GM20000 (cell line): ENCODE results near the gene LTBP1.

ENCODE experiments used
- DNase-seq: peaks from one replicate; pipeline ENCODE4 v3.0.0; 2012; ENCODE audit warnings: low spot score
- TF ChIP-seq, protein P1 (sequence below): IDR thresholded peaks from 2 replicates; pipeline ENCODE4 v1.5.1; 2012; ENCODE audit warnings: mild to moderate bottlenecking, control low read depth; ENCODE audit errors: extremely low read depth, missing control alignments

LTBP1 gene

DNA sequence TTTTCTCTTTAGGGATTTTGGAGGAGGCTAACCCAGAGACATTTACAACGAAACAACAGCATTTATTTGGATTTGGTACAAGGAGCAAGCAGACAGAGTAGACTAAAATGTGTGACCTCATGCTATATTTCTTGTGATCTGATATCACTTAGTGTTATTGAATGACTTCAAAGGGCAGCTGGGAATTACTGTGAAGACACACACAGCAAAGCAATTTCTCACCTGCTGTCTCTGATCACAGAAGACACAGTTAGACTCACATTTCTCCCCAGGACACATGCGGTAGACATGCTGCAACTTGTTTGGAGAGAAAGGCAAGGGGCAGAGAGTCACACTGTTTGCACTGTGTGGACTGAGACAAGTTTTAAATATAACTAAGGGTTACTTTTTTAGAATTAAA lies 67.5 kb downstream of the LTBP1 start:
- TF ChIP-seq, protein P1, sequence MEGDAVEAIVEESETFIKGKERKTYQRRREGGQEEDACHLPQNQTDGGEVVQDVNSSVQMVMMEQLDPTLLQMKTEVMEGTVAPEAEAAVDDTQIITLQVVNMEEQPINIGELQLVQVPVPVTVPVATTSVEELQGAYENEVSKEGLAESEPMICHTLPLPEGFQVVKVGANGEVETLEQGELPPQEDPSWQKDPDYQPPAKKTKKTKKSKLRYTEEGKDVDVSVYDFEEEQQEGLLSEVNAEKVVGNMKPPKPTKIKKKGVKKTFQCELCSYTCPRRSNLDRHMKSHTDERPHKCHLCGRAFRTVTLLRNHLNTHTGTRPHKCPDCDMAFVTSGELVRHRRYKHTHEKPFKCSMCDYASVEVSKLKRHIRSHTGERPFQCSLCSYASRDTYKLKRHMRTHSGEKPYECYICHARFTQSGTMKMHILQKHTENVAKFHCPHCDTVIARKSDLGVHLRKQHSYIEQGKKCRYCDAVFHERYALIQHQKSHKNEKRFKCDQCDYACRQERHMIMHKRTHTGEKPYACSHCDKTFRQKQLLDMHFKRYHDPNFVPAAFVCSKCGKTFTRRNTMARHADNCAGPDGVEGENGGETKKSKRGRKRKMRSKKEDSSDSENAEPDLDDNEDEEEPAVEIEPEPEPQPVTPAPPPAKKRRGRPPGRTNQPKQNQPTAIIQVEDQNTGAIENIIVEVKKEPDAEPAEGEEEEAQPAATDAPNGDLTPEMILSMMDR: no peak
- no peak for DNase-seq

DNA sequence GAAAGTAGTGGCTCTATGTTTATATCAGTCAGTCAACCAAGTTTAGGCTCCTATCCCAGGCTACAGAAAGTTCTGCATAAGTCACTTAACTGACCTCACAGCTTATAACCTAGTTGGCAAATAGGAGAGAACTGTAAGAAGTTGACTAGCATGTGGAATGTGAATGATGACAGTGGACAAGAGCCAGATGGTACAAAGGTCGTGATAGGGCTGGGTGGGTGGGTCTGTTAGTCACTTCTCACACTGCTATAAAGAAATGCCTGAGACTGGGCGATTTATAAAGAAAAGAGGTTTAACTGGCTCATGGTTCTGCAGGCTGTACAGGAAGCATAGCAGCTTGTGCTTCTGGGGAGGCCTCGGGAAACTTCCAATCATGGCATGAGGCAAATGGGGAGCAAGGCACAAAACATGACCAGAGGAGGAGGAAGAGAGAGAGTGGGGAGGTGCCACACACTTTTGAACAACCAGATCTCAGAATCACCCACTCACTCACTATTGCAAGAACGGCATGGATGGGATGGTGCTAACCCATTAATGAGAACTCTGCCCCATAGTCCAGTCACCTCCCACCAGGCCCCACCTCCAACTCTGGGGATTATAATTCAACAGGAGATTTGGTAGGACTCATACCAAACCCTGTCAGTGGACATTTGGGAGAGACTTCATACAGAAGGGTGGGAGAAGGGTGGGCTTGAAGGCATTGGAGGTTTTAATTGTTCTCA lies 68.8 kb downstream of the LTBP1 start:
- DNase-seq: no peak
- TF ChIP-seq, protein P1: no peak

DNA sequence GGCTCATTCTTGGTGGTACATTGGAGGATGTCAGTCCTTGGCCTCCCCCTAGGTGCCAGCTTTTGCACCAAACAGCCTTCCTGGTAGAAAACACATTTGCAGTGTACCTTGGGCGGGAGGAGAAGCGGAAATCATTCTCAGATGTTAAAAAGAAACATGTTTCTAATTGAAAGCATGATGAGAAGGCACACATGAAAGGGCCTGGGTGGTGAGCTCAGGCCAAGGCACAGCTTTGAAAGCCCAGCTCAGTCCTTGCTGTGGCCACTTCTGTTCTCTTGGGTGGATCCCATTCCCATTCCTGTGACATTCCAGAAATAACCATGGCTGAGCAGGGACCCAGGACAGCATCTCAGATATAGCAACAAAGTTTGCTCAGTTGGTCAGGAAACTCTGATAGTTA lies 71.5 kb downstream of the LTBP1 start:
- no peak for DNase-seq

DNA sequence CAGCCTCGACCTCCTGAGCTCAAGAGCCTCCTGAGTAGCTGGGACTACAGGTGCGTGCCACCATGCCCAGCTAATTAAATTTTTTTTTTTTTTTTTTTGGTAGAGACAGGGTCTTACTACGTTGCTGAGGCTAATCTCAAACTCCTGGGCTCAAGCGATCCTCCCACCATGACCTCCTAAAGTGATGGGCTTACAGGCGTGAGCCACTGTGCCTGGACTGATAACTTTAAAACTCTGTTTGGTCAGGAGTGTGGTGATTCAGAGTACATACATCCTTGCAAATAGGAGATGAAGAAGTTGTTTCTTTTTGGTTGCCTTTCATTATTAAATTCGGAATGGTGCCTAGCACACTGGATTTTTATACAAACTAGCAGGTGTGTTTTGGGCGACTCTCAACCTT lies 73.0 kb downstream of the LTBP1 start:
- TF ChIP-seq, protein P1: no peak
- DNase-seq: no peak

More for the DNA sequence above, 71.5 kb downstream of the LTBP1 start:
- TF ChIP-seq, protein P1: no peak

DNA sequence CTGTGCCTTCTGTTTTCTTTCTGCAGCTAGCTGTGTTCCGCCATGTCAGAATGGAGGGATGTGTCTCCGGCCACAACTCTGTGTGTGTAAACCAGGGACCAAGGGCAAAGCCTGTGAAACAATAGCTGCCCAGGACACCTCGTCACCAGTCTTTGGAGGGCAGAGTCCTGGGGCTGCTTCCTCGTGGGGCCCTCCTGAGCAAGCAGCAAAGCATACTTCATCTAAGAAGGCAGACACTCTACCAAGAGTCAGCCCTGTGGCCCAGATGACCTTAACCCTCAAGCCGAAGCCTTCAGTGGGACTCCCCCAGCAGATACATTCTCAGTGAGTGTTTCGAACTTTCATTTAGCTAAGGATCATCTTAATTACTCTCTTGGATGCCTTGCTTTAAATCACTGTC lies 74.1 kb downstream of the LTBP1 start:
- TF ChIP-seq, protein P1: no peak

DNA sequence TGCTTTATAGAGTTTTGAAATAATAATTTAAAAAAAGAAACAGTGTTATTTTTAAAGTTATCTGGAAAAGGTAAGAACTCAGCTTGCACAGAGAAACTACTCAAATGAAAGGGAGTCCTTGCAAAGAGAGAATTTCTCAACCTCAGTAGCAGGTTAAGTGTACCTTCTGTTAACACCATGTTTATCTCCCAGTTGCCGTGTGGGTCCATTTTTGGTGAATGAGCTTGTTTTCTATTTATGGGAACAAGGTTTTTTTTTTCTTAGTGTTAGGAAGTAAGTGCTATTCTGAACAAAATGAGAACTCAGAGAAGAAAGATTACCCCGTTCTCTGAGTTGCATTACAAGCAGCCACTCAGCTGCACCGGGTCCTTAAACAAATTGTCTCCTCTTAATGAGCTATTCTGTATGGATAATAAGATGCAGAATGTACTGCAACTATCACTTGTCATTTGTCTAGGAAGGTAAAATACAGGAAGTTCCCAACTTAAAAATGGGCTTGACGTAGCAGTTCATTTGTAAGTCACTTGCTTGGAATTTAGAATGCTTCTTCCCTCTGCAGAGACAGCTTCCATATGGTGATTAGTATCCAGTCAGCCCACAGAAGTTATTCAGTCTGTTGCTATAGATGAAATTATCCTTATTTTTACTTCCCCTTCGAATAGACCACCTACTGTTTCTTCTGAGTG lies 74.9 kb downstream of the LTBP1 start:
- TF ChIP-seq, protein P1: no peak
- no peak for DNase-seq

More for the DNA sequence above, 74.1 kb downstream of the LTBP1 start:
- DNase-seq: no peak

DNA sequence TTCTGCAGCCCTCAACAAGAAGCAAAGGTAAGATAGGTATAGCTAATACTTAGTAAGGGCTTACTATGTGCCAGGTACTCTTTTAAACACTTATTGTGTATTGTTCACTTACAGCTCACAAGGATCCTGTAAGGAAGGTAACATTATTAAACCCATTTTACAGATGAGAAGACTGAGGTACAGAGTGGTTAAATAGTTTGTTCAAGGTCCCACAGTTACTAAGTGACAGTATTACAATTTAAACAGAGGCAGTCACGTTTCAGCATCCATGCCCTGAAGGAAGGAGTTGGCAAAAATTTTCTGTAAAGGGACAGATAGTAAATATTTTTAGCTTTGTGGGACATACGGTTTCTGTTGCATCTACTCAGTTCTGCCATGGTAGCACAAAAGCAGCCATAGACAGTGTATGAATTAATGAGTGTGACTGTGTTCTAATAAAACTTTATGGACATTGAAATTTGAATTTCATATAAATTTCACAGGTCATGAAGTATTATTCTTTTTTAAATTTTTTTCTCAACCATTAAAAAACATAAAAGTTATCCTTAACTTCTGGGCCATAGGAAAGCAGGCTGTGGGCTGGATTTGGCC lies 75.7 kb downstream of the LTBP1 start:
- no peak for DNase-seq
- TF ChIP-seq, protein P1: no peak
